Brain microvascular endothelial cell (primary cell): ENCODE measurements around the gene MYPN.
"Not testable (repeated sequence)": the region's sequence is repeated elsewhere in the genome, so short reads cannot be mapped to it uniquely, and the experiment has no call there.

Source experiments
- DNase-seq: peaks from one replicate; pipeline ENCODE4 v3.0.0-alpha.2; 2020
- H3K27ac ChIP-seq: fragments of 250-450 bp; sonication (Bioruptor Pico); 2 replicates; pipeline ENCODE4 v1.5.1; 2020; ENCODE audit warnings: mild to moderate bottlenecking, moderate library complexity
- H3K27me3 ChIP-seq: fragments of 250-450 bp; sonication (Bioruptor Pico); replicated peaks from 2 replicates; pipeline ENCODE4 v1.5.1; 2020; ENCODE audit warnings: mild to moderate bottlenecking
- H3K36me3 ChIP-seq: fragments of 250-450 bp; sonication (Bioruptor Pico); replicated peaks from 2 replicates; pipeline ENCODE4 v1.5.1; 2020; ENCODE audit warnings: mild to moderate bottlenecking
- H3K4me3 ChIP-seq: 2 replicates; pipeline ENCODE4 v1.5.1; 2011; ENCODE audit warnings: low read depth, mild to moderate bottlenecking, control low read depth, low read length, moderate library complexity
- CTCF ChIP-seq: IDR thresholded peaks from 2 replicates; pipeline ENCODE4 v1.5.1; 2011; ENCODE audit warnings: low read depth, mild to moderate bottlenecking, moderate library complexity, low read length, control low read depth, inconsistent platforms; ENCODE audit errors: missing control alignments
- in situ Hi-C: cut with HindIII; loops from 2 replicates; pipeline ENCODE4 v1.10.0; 2017; ENCODE audit warnings: low sequenced_read_pairs, low pct_ligation_motif_present

Gene MYPN

GRCh38 chr10:68239596-68240150, 130.4 kb downstream of the MYPN start:
- H3K4me3 ChIP-seq = no peak overlapping the region
- no peaks in the 10 kb centered on the region for H3K36me3 ChIP-seq
- in situ Hi-C loops = no loop called here
- H3K27me3 ChIP-seq = no peaks in the 10 kb centered on the region
- TF ChIP-seq CTCF = no peak
- H3K27ac ChIP-seq = no peak overlapping the region
- no peak for DNase-seq

GRCh38 chr10:68242051-68242450, 132.8 kb downstream of the MYPN start:
- Histone ChIP-seq H3K27me3 (no peaks in the 10 kb centered on the region), H3K27ac (no peak overlapping the region), H3K36me3 (no peaks in the 10 kb centered on the region), H3K4me3 (no peak overlapping the region)
- no peak for TF ChIP-seq CTCF
- no peak for DNase-seq
- in situ Hi-C loops = no loop called here

GRCh38 chr10:68246397-68246796, 137.1 kb downstream of the MYPN start:
- not testable (repeated sequence) for H3K27ac ChIP-seq

GRCh38 chr10:68247931-68248330, 138.6 kb downstream of the MYPN start:
- TF ChIP-seq CTCF = no peak
- in situ Hi-C loops = no loop called here
- no peak for DNase-seq
- H3K27me3 ChIP-seq = no peaks in the 10 kb centered on the region
- no peak overlapping the region for H3K4me3 ChIP-seq
- no peak overlapping the region for H3K27ac ChIP-seq
- H3K36me3 ChIP-seq = no peaks in the 10 kb centered on the region

More at GRCh38 chr10:68246397-68246796, 137.1 kb downstream of the MYPN start:
- H3K27me3 ChIP-seq, in situ Hi-C loops, H3K4me3 ChIP-seq, DNase-seq, H3K36me3 ChIP-seq: not testable (repeated sequence)

- TF ChIP-seq CTCF = no peak
- Histone ChIP-seq H3K27me3 (no peaks in the 10 kb centered on the region), H3K27ac (no peak overlapping the region), H3K36me3 (no peaks in the 10 kb centered on the region), H3K4me3 (no peak overlapping the region)
- in situ Hi-C loops = no loop called here
- DNase-seq = no peak
These were observed 140.0 kb downstream of the MYPN start for GRCh38 chr10:68249297-68249696.

GRCh38 chr10:68251151-68251550, 141.9 kb downstream of the MYPN start:
- DNase-seq = no peak
- in situ Hi-C loops = no loop called here
- no peak overlapping the region for H3K27ac ChIP-seq
- no peak for TF ChIP-seq CTCF
- no peaks in the 10 kb centered on the region for H3K27me3 ChIP-seq
- no peak overlapping the region for H3K4me3 ChIP-seq
- H3K36me3 ChIP-seq = no peaks in the 10 kb centered on the region
